OCI-LY1 (cell line): ENCODE data around the gene FRY.

Experiments
- H2AFZ ChIP-seq: fragments of 200-600 bp; sonication (generic), shearing (Covaris generic); 2 replicates; pipeline ENCODE4 v1.6.0; 2014; ENCODE audit warnings: antibody characterized with exemption, mild to moderate bottlenecking, low read length
- H3F3A ChIP-seq: fragments of 200-600 bp; sonication (generic), shearing (Covaris generic); 2 replicates; pipeline ENCODE4 v1.6.0; 2014; ENCODE audit warnings: mild to moderate bottlenecking, antibody characterized with exemption, low read length, moderate library complexity; ENCODE audit not compliant: insufficient read depth
- H3K27ac ChIP-seq: fragments of 200-600 bp; sonication (generic); 2 replicates; pipeline ENCODE4 v1.5.1; 2014; ENCODE audit warnings: low read length, mixed run types, mild to moderate bottlenecking, low read depth; ENCODE audit not compliant: poor library complexity, severe bottlenecking
- H3K27me3 ChIP-seq: fragments of 200-600 bp; sonication (generic); 2 replicates; pipeline ENCODE4 v1.6.0; 2014; ENCODE audit warnings: antibody characterized with exemption, mild to moderate bottlenecking, low read length, moderate library complexity; ENCODE audit not compliant: insufficient read depth
- H3K36me3 ChIP-seq: fragments of 200-600 bp; sonication (generic); 2 replicates; pipeline ENCODE4 v1.6.1; 2014; ENCODE audit warnings: mild to moderate bottlenecking, antibody characterized with exemption, low read length, moderate library complexity, mixed read lengths; ENCODE audit not compliant: insufficient read depth
- H3K4me1 ChIP-seq: fragments of 200-600 bp; sonication (generic); 2 replicates; pipeline ENCODE4 v1.5.1; 2014; ENCODE audit warnings: mild to moderate bottlenecking, low read length, moderate library complexity; ENCODE audit not compliant: insufficient read depth, severe bottlenecking
- H3K4me2 ChIP-seq: fragments of 200-600 bp; sonication (generic), shearing (Covaris generic); 2 replicates; pipeline ENCODE4 v1.6.1; 2014; ENCODE audit warnings: low read length
- H3K4me3 ChIP-seq: fragments of 200-600 bp; sonication (generic); 2 replicates; pipeline ENCODE4 v1.5.1; 2014; ENCODE audit warnings: low read length, low read depth, mild to moderate bottlenecking, mixed read lengths; ENCODE audit not compliant: poor library complexity, severe bottlenecking
- H3K79me2 ChIP-seq: fragments of 200-600 bp; shearing (Covaris generic); 2 replicates; pipeline ENCODE4 v1.6.1; 2016; ENCODE audit warnings: mixed run types, low read length, mixed read lengths; ENCODE audit not compliant: insufficient read depth
- H3K9ac ChIP-seq: fragments of 200-600 bp; sonication (generic), shearing (Covaris generic); 2 replicates; pipeline ENCODE4 v1.6.1; 2014; ENCODE audit warnings: mild to moderate bottlenecking, low read length, mixed read lengths
- H3K9me2 ChIP-seq: fragments of 200-600 bp; sonication (generic), shearing (Covaris generic); 2 replicates; pipeline ENCODE4 v1.6.1; 2014; ENCODE audit warnings: low read depth, mild to moderate bottlenecking, low read length, mixed read lengths
- H3K9me3 ChIP-seq: fragments of 200-600 bp; shearing (Covaris generic); 2 replicates; pipeline ENCODE4 v1.6.1; 2014; ENCODE audit warnings: low read length, mixed read lengths
- H4K20me1 ChIP-seq: fragments of 200-600 bp; sonication (generic), shearing (Covaris generic); 2 replicates; pipeline ENCODE4 v1.6.0; 2016; ENCODE audit warnings: mild to moderate bottlenecking, low read length; ENCODE audit not compliant: insufficient read depth
- EZH2 ChIP-seq: fragments of 200-600 bp; sonication (generic), shearing (Covaris generic); IDR thresholded peaks from 2 replicates; pipeline ENCODE4 v1.8.0; 2017; ENCODE audit warnings: borderline replicate concordance, mixed run types, mild to moderate bottlenecking, antibody characterized with exemption, low read length, moderate library complexity, mixed read lengths
- TF ChIP-seq, protein P1 (sequence below): fragments of 200-600 bp; sonication (generic), shearing (Covaris generic); IDR thresholded peaks from 2 replicates; pipeline ENCODE4 v1.5.1; 2017; ENCODE audit warnings: mild to moderate bottlenecking, antibody characterized with exemption, low read length, moderate library complexity, mixed read lengths

The FRY gene

DNA sequence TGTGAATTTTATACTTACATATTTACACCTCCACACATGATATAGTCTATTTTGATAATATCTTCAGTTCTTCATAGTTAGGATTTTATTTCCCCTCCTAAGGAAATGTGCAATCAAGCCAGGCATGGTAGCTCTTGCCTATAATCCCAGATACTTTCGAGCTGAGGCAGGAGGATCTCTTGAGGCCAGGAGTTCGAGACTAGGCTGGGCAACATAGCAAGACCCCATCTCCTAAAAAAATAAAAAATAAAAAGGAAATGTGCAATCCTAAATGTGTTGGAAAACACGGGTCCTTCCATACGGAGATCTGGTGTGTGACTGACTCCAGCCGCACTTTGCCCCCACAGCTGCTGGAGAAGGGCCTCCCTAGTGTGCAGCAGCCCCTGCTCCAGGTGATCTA lies 212.1 kb downstream of the FRY start:
- Histone ChIP-seq H3K27me3 (no peaks in the 10 kb centered on the region), H3K9me3 (no peaks in the 10 kb centered on the region), H3K79me2 (no peaks in the 10 kb centered on the region), H3K9me2 (no peaks in the 10 kb centered on the region), H3K4me3 (no peak overlapping the region), H3K27ac (no peak overlapping the region), H3K4me1 (no peaks in the 10 kb centered on the region), H3K4me2 (no peak overlapping the region), H3K9ac (no peak overlapping the region), H4K20me1 (no peaks in the 10 kb centered on the region), H3F3A (no peaks in the 10 kb centered on the region), H3K36me3 (no peaks in the 10 kb centered on the region), H2AFZ (no peak overlapping the region)
- TF ChIP-seq, protein P1, sequence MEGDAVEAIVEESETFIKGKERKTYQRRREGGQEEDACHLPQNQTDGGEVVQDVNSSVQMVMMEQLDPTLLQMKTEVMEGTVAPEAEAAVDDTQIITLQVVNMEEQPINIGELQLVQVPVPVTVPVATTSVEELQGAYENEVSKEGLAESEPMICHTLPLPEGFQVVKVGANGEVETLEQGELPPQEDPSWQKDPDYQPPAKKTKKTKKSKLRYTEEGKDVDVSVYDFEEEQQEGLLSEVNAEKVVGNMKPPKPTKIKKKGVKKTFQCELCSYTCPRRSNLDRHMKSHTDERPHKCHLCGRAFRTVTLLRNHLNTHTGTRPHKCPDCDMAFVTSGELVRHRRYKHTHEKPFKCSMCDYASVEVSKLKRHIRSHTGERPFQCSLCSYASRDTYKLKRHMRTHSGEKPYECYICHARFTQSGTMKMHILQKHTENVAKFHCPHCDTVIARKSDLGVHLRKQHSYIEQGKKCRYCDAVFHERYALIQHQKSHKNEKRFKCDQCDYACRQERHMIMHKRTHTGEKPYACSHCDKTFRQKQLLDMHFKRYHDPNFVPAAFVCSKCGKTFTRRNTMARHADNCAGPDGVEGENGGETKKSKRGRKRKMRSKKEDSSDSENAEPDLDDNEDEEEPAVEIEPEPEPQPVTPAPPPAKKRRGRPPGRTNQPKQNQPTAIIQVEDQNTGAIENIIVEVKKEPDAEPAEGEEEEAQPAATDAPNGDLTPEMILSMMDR = no peak
- TF ChIP-seq EZH2 = no peak

- Histone ChIP-seq H3K4me2 (no peak overlapping the region), H3K9ac (no peak overlapping the region), H2AFZ (no peak overlapping the region), H3F3A (no peaks in the 10 kb centered on the region), H3K27me3 (no peaks in the 10 kb centered on the region), H4K20me1 (no peaks in the 10 kb centered on the region), H3K27ac (no peak overlapping the region), H3K4me3 (no peak overlapping the region), H3K36me3 (no peaks in the 10 kb centered on the region), H3K9me2 (no peaks in the 10 kb centered on the region), H3K4me1 (no peaks in the 10 kb centered on the region), H3K9me3 (no peaks in the 10 kb centered on the region), H3K79me2 (no peaks in the 10 kb centered on the region)
- no peak for TF ChIP-seq EZH2
- TF ChIP-seq, protein P1 = no peak
Observed at GRCh38 chr13:32245555-32245954, 214.0 kb downstream of the FRY start.

DNA sequence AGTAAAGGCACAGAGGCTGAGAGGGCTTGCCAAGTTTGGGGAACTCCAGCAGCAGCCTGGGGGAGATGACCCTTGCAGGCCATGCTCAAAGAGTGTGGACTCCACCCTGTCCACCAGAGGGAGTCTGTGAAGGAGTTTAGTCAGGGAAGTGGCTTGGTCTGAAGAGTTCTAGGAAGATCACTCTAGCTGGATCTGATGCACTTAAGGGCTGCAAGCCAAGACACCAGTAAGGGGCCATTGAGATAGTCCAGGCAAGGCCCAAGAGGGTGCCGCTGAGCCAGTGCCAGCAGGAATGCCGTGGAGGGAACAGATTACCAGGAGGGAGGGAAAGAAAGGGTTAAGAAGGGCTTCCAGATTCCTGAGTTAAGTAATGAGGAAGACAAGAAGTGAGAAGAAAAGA lies 214.9 kb downstream of the FRY start:
- Histone ChIP-seq H3K9me3 (no peaks in the 10 kb centered on the region), H3K9ac (no peak overlapping the region), H3K4me1 (no peaks in the 10 kb centered on the region), H3F3A (no peaks in the 10 kb centered on the region), H3K27me3 (no peaks in the 10 kb centered on the region), H3K27ac (no peak overlapping the region), H3K4me2 (no peak overlapping the region), H3K36me3 (no peaks in the 10 kb centered on the region), H3K4me3 (no peak overlapping the region), H4K20me1 (no peaks in the 10 kb centered on the region), H2AFZ (no peak overlapping the region), H3K9me2 (no peaks in the 10 kb centered on the region), H3K79me2 (no peaks in the 10 kb centered on the region)
- no peak for TF ChIP-seq EZH2
- TF ChIP-seq, protein P1 = peak; percentile 60
